ENCODE data around the gene IL12RB1. TPM values are rescaled to one million over a fixed set of nuclear protein-coding genes. Genes with fewer than 3 reads are reported as not detected.

IL12RB1 gene
- total RNA-seq, 2 donors from 2014 or later, result not detected

- 95 to 97% methylated on average over 4 to 6 of the region's 6 CpGs for WGBS, 2 experiments (ENCODE audit: insufficient coverage in 1 of 2, insufficient read length in 1 of 2)
- Mint-ChIP-seq H3K27ac (no peak overlapping the region), H3K36me3 (ENCODE audit: low read depth) (no peaks in the 10 kb centered on the region), H3K4me1 (no peaks in the 10 kb centered on the region), H3K27me3 (ENCODE audit: insufficient read depth) (peaks cover 4% of the 10 kb centered on the region), H3K4me3 (no peak overlapping the region), H3K9me3 (no peaks in the 10 kb centered on the region)
- no peak overlapping the region for H3K4me3 ChIP-seq (ENCODE audit: low read length)
- no peak for TF ChIP-seq CTCF (conservative IDR thresholded peaks at IDR 0.05)
- H3K9ac ChIP-seq (ENCODE audit: extremely low read depth, low read length, poor library complexity, severe bottlenecking), result no peak overlapping the region
- no peak overlapping the region for H3K27ac ChIP-seq (ENCODE audit: low read depth, low read length)
- no peak for DNase-seq
- no peaks in the 10 kb centered on the region for H3K4me1 ChIP-seq (ENCODE audit: control insufficient read depth, insufficient read depth, low read length)
- H3K36me3 ChIP-seq (ENCODE audit: control insufficient read depth, insufficient read depth, low read length), result no peaks in the 10 kb centered on the region
- H3K9me3 ChIP-seq (ENCODE audit: control insufficient read depth, low read length), result no peaks in the 10 kb centered on the region
- H3K27me3 ChIP-seq (ENCODE audit: control insufficient read depth, insufficient read depth, low read length, poor library complexity, severe bottlenecking), result no peaks in the 10 kb centered on the region
These were observed 29.2 kb downstream of the IL12RB1 start for GRCh38 chr19:18057557-18057956.

GRCh38 chr19:18055967-18056366 is 30.8 kb downstream of the IL12RB1 start:
- WGBS, 2 experiments (ENCODE audit: insufficient coverage in 1 of 2, insufficient read length in 1 of 2), result 89 to 100% methylated on average over 2 to 5 of the region's 5 CpGs
- no peaks in the 10 kb centered on the region for H3K36me3 ChIP-seq (ENCODE audit: control insufficient read depth, insufficient read depth, low read length)
- Mint-ChIP-seq H3K9me3 (no peaks in the 10 kb centered on the region), H3K27me3 (ENCODE audit: insufficient read depth) (peaks cover 2% of the 10 kb centered on the region), H3K36me3 (ENCODE audit: low read depth) (no peaks in the 10 kb centered on the region), H3K27ac (no peak overlapping the region), H3K4me3 (no peak overlapping the region), H3K4me1 (no peaks in the 10 kb centered on the region)
- H3K9me3 ChIP-seq (ENCODE audit: control insufficient read depth, low read length), result no peaks in the 10 kb centered on the region
- no peak overlapping the region for H3K9ac ChIP-seq (ENCODE audit: extremely low read depth, low read length, poor library complexity, severe bottlenecking)
- H3K4me3 ChIP-seq (ENCODE audit: low read length), result no peak overlapping the region
- H3K27ac ChIP-seq (ENCODE audit: low read depth, low read length), result no peak overlapping the region
- H3K4me1 ChIP-seq (ENCODE audit: control insufficient read depth, insufficient read depth, low read length), result no peaks in the 10 kb centered on the region
- TF ChIP-seq CTCF (conservative IDR thresholded peaks at IDR 0.05), result no peak
- DNase-seq, result no peak
- H3K27me3 ChIP-seq (ENCODE audit: control insufficient read depth, insufficient read depth, low read length, poor library complexity, severe bottlenecking), result no peaks in the 10 kb centered on the region

- Mint-ChIP-seq H3K27me3 (ENCODE audit: insufficient read depth) (peaks cover 3% of the 10 kb centered on the region), H3K27ac (no peak overlapping the region), H3K4me1 (no peaks in the 10 kb centered on the region), H3K36me3 (ENCODE audit: low read depth) (no peaks in the 10 kb centered on the region), H3K9me3 (no peaks in the 10 kb centered on the region), H3K4me3 (no peak overlapping the region)
- no peak overlapping the region for H3K27ac ChIP-seq (ENCODE audit: low read depth, low read length)
- H3K4me3 ChIP-seq (ENCODE audit: low read length), result no peak overlapping the region
- H3K9me3 ChIP-seq (ENCODE audit: control insufficient read depth, low read length), result no peaks in the 10 kb centered on the region
- TF ChIP-seq CTCF (conservative IDR thresholded peaks at IDR 0.05), result no peak
- no peaks in the 10 kb centered on the region for H3K36me3 ChIP-seq (ENCODE audit: control insufficient read depth, insufficient read depth, low read length)
- no peak for DNase-seq
- H3K27me3 ChIP-seq (ENCODE audit: control insufficient read depth, insufficient read depth, low read length, poor library complexity, severe bottlenecking), result no peaks in the 10 kb centered on the region
- WGBS, 2 experiments (ENCODE audit: insufficient coverage in 1 of 2, insufficient read length in 1 of 2), result 90 to 98% methylated on average over 6 to 9 of the region's 9 CpGs
- no peaks in the 10 kb centered on the region for H3K4me1 ChIP-seq (ENCODE audit: control insufficient read depth, insufficient read depth, low read length)
- H3K9ac ChIP-seq (ENCODE audit: extremely low read depth, low read length, poor library complexity, severe bottlenecking), result no peak overlapping the region
These were observed 33.0 kb downstream of the IL12RB1 start for GRCh38 chr19:18053576-18054219.

Data from endodermal cell (in vitro differentiated cells).